ENCODE measurements around the gene KAT6B.

The KAT6B gene

GRCh38 chr10:75014516-75015230 is 188.3 kb downstream of the KAT6B start:
- DNase-seq (ENCODE audit: low read depth in 2 of 2): no peak

- DNase-seq (ENCODE audit: low read depth in 2 of 2): no peak
Observed at GRCh38 chr10:75015442-75015841, 189.0 kb downstream of the KAT6B start.

- DNase-seq (ENCODE audit: low read depth in 2 of 2): no peak
Observed at GRCh38 chr10:75016325-75016724, 189.9 kb downstream of the KAT6B start.

- DNase-seq (ENCODE audit: low read depth in 2 of 2): no peak
Observed at GRCh38 chr10:75018251-75018650, 191.9 kb downstream of the KAT6B start.

DNA sequence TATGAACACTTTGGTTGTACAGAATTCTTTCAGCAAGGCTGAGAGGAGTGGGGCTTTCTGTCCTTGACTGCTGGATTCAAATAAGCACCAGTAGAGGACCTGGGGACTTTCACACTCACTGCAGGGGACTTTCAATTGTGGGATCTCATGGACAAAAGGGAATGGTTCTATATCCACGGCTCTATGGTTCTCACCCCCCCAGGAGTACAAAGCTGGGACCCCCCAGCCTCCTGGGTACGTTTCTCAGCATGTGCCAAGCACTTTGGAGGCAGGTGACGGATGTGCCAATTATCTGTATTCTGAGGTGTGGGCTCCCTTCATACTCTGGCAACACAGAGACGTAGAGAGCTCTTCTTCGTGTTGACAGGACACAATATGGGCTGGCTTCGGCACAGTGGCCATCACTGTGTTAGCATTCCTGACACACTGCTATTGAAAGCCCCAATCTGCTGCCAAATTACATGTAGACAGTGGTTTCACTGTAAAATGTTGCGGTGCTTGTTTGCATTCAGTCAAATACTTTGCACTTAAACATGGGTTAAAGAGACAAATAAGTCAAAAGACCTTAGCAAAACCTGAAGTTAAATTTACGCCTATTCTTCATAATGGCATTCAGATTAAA is 192.4 kb downstream of the KAT6B start:
- DNase-seq (ENCODE audit: low read depth in 2 of 2): no peak

GRCh38 chr10:75019370-75019769 is 193.0 kb downstream of the KAT6B start:
- DNase-seq (ENCODE audit: low read depth in 2 of 2): peak in 1 of 2 experiments; percentile 20

DNA sequence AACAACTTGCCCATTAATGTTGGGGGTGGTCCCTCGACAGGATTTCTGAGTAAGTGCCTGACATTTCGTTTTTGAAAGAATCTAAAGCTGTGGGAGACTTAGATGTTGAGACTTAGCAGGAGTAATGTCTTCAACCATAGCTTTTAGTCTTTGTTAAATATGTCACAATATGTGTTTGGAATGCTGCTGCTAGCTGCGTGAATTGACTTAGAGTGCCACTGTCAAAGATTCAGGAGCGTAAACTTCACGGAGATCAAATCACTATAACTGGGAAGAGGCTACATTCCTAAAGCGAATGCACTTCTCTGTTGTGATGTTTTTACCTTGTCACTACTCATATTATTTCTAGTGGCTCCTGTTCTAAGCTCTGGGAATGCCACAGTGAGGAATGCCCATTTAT is 193.8 kb downstream of the KAT6B start:
- no peak for DNase-seq (ENCODE audit: low read depth in 2 of 2)

GRCh38 chr10:75021379-75022249 is 195.2 kb downstream of the KAT6B start:
- no peak for DNase-seq (ENCODE audit: low read depth in 2 of 2)

DNA sequence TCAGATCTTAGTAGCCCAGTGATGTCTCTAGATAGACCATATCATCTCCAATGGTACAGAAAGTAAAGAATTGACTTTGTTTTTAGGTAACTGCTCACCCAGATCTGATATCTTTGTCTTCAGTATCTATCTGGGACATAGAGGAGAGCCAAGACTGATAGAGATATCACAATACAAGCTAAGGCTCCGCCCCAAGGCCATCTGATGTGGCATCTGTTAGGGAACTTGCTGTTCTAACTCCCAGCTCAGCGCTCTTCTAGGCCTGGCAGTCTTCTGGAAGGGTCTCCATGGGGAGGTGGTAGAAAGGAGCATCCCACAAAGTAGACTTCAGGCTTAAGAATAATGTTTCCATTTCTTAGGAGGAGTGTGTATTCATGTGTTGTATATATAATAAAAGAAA is 196.7 kb downstream of the KAT6B start:
- DNase-seq (ENCODE audit: low read depth in 2 of 2): no peak

DNA sequence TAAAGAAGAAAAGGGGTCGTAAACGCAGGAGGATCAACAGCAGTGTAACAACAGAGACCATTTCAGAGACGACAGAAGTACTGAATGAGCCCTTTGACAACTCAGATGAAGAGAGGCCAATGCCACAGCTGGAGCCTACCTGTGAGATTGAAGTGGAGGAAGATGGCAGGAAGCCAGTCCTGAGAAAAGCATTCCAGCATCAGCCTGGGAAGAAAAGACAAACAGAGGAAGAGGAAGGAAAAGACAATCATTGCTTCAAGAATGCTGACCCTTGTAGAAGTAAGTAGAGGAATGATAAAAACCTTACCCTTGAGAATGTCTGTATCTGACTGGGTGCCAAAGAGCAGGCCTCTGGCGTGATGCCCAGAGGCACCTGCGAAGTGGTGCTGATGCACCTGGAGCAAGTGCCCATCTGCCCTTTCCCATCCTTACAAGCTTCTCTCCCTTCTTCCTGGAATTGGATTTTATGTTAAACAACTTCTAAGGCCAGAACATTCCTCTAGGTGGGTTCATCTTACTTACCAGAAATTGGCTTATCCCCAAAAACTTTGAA is 198.6 kb downstream of the KAT6B start:
- DNase-seq (ENCODE audit: low read depth in 2 of 2): no peak

DNA sequence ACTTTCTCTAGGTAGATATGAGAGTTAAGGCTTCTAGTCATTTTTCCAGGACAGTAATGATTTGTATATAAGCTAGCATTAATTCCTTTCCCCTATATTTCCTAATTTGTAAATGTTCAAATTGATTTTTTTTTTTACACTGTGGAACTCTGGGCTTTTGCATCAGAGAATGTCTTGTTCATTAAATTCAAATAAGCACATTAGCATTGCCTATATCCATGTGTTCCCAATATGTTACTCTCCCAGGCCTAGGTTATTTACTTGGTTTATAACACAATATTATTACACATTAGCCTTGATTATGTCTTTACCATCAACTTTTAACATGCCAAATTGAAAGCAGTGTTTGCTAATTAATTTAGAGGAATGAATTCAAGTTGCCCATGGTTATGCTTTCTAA is 201.6 kb downstream of the KAT6B start:
- DNase-seq (ENCODE audit: low read depth in 2 of 2): no peak

- DNase-seq (ENCODE audit: low read depth in 2 of 2): no peak
Observed at GRCh38 chr10:75028748-75029147, 202.3 kb downstream of the KAT6B start.

GRCh38 chr10:75029420-75029819 is 203.0 kb downstream of the KAT6B start:
- DNase-seq (ENCODE audit: low read depth in 2 of 2): no peak

GRCh38 chr10:75029857-75030256 is 203.5 kb downstream of the KAT6B start:
- no peak for DNase-seq (ENCODE audit: low read depth in 2 of 2)

DNA sequence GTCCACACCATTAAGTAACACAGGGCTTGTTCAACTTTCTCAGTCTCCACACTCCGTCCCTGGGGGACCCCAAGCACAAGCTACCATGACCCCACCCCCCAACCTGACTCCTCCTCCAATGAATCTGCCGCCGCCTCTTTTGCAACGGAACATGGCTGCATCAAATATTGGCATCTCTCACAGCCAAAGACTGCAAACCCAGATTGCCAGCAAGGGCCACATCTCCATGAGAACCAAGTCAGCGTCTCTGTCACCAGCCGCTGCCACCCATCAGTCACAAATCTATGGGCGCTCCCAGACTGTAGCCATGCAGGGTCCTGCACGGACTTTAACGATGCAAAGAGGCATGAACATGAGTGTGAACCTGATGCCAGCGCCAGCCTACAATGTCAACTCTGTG is 204.0 kb downstream of the KAT6B start:
- DNase-seq (ENCODE audit: low read depth in 2 of 2): no peak

DNA sequence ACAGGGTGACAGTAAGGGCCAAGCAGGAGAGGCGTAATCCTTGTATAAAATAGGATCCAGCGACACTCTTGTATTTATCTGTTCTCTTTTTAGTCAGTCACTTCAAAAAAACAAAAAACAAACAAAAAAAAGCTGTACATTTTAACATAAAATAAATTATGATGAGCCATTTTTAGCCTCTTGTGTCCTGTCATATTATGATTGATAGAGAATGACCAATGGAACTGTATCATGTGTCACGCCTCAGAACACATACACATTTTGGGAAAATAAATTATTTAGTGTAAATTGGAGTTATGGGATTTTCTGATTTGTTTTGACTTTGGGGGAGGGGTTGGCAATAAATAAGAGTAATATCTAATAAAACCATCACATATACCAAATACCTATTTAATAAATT is 205.7 kb downstream of the KAT6B start:
- DNase-seq (ENCODE audit: low read depth in 2 of 2): no peak

DNA sequence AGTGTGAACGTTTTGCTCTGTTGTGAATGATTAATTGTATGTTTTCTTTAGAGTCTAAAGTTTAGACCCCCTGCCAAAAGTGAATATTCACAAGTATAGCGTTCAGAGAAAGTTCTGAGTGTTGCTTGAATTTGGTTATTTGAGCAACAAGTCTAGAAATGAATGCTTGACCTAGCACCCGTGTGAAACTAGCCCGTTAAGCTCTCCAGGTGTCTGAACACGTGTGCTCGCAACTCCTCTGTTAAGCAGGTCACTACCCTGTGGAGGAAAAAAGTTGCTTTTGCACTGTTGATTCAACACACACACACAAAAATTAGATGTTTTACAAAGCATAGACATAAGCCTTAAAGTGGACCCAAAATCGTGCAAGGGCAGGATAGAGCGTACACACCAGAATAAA is 206.4 kb downstream of the KAT6B start:
- no peak for DNase-seq (ENCODE audit: low read depth in 2 of 2)

GRCh38 chr10:75033399-75034130 is 207.2 kb downstream of the KAT6B start:
- no peak for DNase-seq (ENCODE audit: low read depth in 2 of 2)

DNA sequence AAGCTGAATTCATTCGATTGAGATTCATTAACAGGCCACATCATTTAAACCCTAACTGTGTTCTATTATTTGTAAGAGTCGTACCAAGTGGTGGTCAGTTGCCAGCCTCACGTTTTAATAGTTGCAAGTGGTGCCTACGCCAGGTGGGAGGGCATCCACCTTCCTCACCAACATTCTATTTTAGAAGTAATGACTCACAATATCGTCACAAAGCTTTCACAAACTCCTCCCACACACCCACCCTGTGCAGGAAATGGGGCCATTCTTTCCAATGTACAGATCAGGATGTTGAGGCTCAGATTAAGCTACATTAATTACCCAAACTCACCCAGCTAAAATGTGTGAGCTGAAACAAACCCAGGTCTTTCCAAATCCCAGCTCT is 207.7 kb downstream of the KAT6B start:
- no peak for DNase-seq (ENCODE audit: low read depth in 2 of 2)

- no peak for DNase-seq (ENCODE audit: low read depth in 2 of 2)
Observed at GRCh38 chr10:75034714-75035258, 208.4 kb downstream of the KAT6B start.

DNA sequence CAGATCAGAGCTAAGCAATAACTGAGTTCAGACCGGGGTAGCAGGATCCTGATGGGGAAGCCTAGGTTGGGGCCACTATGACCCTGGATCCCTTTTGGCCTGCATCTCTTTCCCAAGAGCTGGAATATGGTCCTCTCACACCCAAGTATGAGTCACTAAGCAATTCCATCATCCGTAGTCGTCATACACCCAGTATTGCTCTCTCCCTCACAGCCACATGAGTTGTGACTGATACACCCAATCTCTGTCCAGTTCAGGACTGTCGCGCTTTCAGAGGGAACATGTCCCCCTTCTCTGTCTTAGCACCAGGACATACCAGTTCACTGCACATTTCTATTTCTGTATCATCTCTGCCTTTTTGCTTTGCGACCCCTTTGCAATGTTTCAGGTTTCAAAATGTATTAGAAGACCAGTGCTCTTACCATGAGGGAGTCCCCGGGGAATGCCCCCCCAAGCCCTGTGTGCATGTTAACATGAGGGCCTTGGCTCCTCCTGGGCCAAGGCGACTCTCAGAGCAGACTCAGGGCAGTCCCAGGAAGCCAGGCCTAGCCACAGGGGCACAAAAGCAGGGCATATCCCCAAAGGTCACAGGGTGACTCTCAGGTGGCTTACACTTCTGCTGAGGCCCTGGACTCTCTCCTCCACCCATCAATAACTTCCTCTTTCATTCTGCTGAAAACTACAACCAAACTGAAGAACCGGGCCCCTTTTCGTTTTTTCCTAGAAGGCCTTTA is 209.7 kb downstream of the KAT6B start:
- DNase-seq (ENCODE audit: low read depth in 2 of 2): no peak

Data from fibroblast of skin of left quadriceps (primary cell).